GM21423 (cell line): ENCODE data around the gene MYOCD.

Source experiments
- ATAC-seq: cut with Tn5 transposase; IDR thresholded peaks from one replicate; pipeline ENCODE4 v1.9.1; 2021; ENCODE audit warnings: mild to moderate bottlenecking, moderate library complexity; ENCODE audit not compliant: unreplicated experiment

Gene MYOCD

DNA sequence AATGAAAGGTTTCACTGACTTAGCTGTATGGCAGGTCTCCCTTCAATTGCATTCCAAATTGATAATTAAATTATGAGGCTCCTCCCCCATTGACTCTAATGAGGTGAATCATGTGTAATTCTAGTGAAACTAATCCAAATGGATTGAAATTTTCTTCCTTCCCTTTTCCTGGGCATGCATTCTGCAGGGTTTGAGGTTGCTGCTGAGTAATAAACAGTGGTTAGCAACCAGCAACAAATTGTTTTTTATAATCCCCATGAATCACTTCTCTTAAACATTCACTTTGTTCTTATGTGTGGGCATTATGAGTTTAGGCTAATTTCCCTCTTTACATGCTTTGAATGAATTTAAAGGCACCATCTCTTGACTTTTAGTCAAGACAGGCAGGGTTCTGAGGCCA, 43.4 kb downstream of the MYOCD start:
- no peak for ATAC-seq

DNA sequence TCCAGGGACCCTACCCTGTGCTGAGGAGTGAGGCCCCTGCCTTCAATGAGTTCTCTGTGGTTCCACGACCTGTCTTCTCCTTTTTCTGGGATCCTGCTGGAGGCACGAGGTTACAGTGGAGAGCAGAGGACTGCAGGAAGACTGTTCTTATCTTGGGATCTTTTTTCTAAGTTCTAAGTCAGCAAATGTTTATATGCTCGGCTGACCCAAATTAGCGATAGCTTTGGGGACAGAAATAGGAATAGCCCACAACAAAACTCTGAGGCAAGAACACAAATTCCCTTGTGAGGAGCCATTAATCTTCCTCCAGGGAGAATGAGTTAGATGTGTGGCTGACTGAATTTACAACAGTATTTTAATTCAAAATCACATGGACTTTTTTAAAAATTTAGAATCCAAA, 46.7 kb downstream of the MYOCD start:
- ATAC-seq, result no peak

GRCh38 chr17:12712941-12713340, 47.3 kb downstream of the MYOCD start:
- ATAC-seq, result no peak

DNA sequence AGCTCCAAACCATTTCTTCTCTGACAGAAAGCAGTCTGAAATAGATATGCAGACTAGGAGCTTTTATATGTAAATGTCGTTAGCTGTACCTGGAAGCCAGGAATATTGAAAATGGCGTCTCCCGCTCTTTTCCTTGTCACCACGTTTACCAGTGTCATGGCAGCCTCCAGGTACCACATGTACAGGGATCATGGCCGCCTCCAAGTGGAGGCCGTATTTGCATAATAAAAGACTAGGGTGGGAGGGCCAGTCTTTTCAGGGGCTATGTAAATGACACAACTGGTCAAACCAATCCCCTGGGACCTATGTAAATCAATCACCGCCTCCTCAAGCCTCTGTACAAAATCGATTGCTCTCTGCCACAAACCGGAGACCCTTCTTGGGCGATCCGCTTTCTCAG, 54.3 kb downstream of the MYOCD start:
- ATAC-seq, result no peak

DNA sequence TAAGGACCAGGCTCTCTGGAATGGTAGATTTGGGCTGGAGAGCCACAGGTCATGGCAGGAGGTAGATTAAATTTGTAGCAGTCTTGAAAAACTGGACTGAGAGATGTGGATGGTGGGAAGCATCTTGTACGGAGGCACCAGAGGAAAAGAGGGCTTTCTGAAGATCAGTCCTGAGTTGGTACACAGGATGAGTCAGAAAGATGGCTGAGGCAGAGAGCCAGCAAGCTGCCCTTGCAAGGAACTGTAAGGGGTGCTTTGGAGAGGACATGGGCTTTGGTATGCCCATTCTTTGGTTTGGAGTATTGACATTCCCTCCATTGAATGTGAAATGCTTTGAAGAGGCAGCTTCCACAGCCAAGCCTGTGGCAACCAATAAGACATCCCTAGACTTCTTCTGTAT, 55.9 kb downstream of the MYOCD start:
- ATAC-seq, result no peak

- ATAC-seq, result no peak
Observed at GRCh38 chr17:12722282-12722681, 56.6 kb downstream of the MYOCD start.

- no peak for ATAC-seq
Observed at GRCh38 chr17:12726131-12726530, 60.4 kb downstream of the MYOCD start.

DNA sequence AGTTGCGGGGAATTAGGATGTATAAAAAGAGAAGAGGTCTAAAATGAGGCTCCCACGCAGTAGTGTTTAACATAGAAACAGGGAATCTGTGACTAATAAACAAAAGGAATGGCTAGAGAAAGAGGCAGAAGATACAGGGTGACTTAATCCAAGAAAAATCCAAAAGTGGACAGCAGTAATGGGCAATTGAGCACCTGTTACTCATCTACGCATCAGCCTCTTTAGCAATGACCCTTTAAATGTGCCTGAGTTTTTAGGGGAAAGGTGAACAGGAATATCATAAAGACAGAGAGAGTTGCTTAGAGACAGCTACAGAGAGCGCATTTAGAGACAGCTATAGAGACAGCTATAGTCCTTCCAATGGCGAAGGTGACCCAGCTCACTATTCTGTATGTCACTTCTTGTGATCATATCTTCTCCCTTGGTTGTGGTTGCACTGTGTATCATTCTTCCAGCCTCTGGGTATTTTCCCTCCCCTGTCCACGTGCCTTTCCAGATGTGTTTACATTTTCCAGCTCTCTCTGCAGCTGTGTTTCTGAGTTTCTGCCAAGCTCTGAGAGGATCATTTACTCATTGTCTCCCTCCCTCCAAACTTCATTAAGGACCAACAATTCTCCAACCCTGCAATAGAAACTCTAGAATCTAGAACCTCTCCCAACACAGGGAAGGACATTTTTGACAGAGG, 61.5 kb downstream of the MYOCD start:
- ATAC-seq, result no peak

DNA sequence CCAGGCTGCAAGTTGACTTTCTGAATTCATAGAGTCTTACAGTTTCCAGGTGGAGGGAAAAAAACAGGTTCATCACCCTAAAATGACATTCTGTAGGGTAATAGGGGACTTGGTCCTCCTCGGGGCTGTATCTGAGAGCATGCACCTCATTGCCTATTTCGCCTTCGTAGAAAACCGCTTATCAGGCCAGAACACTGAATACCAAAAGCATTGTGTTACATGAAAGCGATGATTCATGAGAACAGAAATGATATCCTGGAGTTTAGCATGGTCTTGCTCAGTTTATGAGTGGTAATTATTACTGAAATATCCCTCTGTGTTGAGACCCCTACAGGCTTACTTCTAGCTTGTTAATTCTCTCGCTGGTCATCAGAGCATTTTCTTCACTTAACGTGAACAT, 62.2 kb downstream of the MYOCD start:
- ATAC-seq, result no peak

DNA sequence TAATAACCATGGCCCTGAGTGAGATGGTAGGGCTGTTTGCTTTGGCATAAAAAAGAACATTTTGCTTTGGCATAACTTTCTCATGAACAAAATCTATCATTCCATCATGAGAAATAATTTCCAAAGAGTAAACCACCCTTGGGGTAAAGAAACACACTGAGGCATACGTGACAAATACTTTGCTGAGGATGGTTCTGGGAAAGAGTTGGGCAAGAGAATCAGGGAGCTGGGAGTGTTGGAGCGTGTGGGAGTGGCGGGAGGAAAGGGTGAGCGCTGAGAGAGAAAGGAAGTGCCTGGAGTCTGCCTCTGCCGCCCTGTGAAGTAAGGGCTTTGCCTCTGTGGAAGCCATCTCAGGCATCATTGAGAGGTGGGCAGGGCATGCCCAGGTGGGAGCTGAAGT, 63.4 kb downstream of the MYOCD start:
- ATAC-seq, result no peak

DNA sequence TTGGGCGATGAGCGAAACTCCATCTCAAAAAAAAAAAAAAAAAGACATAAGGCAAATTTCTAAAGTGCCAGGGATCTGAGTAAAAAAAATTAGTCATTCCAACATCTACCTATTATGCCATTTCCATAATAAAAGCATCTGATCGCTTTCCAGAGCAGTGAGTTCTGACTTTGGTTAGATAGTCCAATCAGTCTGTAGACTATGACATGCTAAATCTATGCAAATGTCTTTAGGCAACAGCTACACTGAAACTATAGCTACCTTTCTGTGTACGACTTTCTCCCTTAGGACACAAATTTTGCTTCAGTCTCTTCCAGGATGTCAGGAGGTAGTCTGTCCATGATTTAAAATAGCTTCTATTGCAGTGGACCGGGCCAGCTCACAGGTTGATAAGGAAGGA, 64.7 kb downstream of the MYOCD start:
- ATAC-seq, result no peak

GRCh38 chr17:12730931-12731521, 65.3 kb downstream of the MYOCD start:
- ATAC-seq, result no peak

DNA sequence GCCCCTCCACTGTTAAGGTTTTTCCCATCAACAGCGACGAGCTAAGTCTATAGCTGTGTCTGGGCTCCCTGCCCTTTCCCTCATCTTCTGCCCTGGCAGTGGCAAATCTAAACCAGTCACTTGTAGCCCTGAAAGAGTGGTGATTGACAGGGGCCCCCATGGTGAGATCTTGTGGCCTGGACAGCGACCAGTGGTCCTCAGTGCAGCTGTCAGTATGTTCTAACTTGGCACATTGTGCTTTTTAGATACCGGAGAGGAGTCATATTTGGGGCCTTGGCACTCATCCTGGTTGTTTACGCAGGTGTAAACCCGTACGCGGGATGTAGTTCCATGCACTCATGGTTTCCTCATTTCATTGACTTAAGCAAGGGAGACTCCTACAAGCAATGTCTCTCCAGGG, 66.1 kb downstream of the MYOCD start:
- no peak for ATAC-seq

DNA sequence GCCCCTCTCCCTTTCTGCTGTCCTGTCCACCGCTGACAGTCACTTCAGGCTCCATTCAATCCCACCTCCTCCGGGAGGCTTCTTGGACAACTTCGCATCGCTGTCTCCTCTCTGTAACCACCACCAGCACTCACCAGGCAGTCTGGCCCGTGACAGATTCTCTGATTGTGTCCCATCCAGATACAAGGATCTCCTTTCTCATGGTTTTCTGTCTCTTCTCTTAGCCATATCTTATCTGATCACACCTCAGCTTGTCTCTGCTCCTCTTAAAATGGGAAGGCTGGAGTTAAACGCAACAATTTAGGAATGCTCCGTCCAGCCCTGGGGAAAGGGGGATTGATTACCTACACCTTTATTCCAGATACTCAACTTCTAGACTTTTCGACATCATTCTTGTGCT, 66.7 kb downstream of the MYOCD start:
- no peak for ATAC-seq

DNA sequence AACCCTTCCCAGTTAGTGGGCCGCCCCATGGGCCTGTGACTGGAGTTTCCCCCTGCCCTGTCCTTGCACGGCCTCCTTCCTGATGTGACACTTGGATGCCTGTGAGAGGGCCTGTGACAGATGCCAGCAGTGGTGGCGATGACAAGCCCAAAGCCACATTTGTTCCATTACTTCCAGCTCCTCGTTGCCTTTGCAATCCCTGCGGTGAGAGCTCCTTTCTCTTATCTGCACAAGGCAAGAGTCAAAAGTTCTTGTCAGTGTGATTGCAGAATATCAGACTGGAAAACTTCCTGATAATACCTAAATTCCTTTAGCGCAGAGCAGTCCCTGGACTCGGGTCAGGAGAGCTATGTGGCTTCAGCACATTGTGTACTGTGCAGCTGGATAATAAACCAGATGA, 69.2 kb downstream of the MYOCD start:
- ATAC-seq, result no peak

GRCh38 chr17:12735517-12735916, 69.8 kb downstream of the MYOCD start:
- no peak for ATAC-seq

- no peak for ATAC-seq
Observed at GRCh38 chr17:12736526-12736925, 70.8 kb downstream of the MYOCD start.

DNA sequence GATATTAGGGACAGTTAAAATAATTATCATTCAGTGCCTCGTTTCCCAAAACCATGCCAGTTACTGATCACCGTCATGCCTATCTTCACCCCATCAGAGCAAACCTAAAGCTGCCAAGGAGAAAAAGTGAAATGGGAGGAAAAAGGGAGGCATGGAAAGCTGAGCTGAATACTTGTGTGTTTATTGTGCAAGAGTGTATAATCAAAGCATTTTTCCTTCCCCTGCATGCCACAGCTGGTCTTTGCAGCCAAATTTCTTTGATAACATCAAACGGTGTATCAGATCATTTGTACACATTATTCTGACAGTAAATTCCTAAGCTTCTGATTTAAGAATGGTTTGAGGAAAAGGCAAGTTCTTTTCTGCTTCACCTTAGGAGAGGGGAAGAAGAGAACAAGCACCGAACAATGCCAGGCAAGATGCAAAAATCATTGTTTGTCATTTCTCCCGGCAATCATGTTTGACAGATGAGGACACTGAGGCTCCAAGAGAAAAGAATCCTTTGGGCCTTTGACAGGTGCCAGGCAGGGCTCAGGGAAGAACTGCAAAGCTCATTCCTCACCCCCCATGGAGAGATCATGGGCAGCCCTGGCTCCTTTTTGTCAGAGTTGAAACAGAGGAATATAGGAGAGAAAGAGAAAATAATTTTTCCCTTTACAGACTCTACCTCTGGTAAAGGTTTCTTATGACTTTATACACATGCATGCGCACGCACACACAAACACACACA, 72.2 kb downstream of the MYOCD start:
- ATAC-seq, result no peak

- ATAC-seq, result no peak
Observed at GRCh38 chr17:12738624-12739023, 72.9 kb downstream of the MYOCD start.

GRCh38 chr17:12739500-12739899, 73.8 kb downstream of the MYOCD start:
- ATAC-seq, result no peak

GRCh38 chr17:12743046-12743445, 77.4 kb downstream of the MYOCD start:
- ATAC-seq, result no peak

DNA sequence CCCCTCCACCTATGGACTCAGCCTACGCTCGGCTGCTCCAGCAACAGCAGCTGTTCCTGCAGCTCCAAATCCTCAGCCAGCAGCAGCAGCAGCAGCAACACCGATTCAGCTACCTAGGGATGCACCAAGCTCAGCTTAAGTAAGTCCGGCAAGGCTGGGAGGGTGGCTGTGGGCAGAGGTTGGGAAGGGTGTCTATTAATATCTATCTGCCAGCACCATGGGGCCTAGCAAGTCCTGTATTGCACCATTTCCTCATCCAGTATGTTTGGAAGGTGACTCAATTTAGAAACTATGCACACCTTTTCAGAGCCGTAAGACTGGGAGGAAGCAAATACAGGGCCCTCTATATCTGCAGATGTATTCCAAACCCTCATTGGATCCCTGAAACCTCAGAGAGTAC, 78.6 kb downstream of the MYOCD start:
- no peak for ATAC-seq
